Brain microvascular endothelial cell (primary cell): ENCODE data around the gene RNF207.
A peak's percentile ranks its signal among the peaks of the same experiment; 100 is the strongest.

Experiments
- DNase-seq: peaks from one replicate; pipeline ENCODE4 v3.0.0-alpha.2; 2020
- H3K27ac ChIP-seq: fragments of 250-450 bp; sonication (Bioruptor Pico); 2 replicates; pipeline ENCODE4 v1.5.1; 2020; ENCODE audit warnings: mild to moderate bottlenecking, moderate library complexity
- H3K27me3 ChIP-seq: fragments of 250-450 bp; sonication (Bioruptor Pico); replicated peaks from 2 replicates; pipeline ENCODE4 v1.5.1; 2020; ENCODE audit warnings: mild to moderate bottlenecking
- H3K36me3 ChIP-seq: fragments of 250-450 bp; sonication (Bioruptor Pico); replicated peaks from 2 replicates; pipeline ENCODE4 v1.5.1; 2020; ENCODE audit warnings: mild to moderate bottlenecking
- H3K4me3 ChIP-seq: 2 replicates; pipeline ENCODE4 v1.5.1; 2011; ENCODE audit warnings: low read depth, mild to moderate bottlenecking, control low read depth, low read length, moderate library complexity
- in situ Hi-C: cut with HindIII; loops from 2 replicates; pipeline ENCODE4 v1.10.0; 2017; ENCODE audit warnings: low sequenced_read_pairs, low pct_ligation_motif_present
- TF ChIP-seq, protein P1 (sequence below): IDR thresholded peaks from 2 replicates; pipeline ENCODE4 v1.5.1; 2011; ENCODE audit warnings: low read depth, mild to moderate bottlenecking, moderate library complexity, low read length, control low read depth, inconsistent platforms; ENCODE audit errors: missing control alignments

The RNF207 gene

DNA sequence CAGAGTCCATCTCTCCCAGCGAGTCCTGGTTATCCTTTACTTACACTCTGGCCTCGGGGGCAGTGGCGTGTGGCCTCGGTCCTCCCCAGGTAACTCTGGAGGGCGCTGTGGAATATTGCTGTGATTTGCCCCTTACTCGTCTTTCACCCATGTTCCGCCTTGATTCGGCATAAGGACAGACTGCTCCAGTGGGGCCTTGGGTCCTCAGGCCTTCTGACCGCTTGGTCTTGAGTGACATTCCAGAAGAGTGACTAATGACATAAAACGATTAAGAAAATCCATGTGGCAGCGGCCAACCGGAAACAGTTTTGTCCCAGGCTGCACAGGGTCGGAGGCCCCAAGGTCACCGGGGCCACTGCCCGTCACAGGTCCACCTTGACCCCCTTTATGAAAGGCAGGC, 18.8 kb downstream of the RNF207 start:
- peaks cover 21% of the 10 kb centered on the region for H3K36me3 ChIP-seq
- no peaks in the 10 kb centered on the region for H3K27me3 ChIP-seq
- no peak for DNase-seq
- no peak overlapping the region for H3K4me3 ChIP-seq
- in situ Hi-C loops = no loop called here
- H3K27ac ChIP-seq = no peak overlapping the region
- TF ChIP-seq, protein P1, sequence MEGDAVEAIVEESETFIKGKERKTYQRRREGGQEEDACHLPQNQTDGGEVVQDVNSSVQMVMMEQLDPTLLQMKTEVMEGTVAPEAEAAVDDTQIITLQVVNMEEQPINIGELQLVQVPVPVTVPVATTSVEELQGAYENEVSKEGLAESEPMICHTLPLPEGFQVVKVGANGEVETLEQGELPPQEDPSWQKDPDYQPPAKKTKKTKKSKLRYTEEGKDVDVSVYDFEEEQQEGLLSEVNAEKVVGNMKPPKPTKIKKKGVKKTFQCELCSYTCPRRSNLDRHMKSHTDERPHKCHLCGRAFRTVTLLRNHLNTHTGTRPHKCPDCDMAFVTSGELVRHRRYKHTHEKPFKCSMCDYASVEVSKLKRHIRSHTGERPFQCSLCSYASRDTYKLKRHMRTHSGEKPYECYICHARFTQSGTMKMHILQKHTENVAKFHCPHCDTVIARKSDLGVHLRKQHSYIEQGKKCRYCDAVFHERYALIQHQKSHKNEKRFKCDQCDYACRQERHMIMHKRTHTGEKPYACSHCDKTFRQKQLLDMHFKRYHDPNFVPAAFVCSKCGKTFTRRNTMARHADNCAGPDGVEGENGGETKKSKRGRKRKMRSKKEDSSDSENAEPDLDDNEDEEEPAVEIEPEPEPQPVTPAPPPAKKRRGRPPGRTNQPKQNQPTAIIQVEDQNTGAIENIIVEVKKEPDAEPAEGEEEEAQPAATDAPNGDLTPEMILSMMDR = no peak

DNA sequence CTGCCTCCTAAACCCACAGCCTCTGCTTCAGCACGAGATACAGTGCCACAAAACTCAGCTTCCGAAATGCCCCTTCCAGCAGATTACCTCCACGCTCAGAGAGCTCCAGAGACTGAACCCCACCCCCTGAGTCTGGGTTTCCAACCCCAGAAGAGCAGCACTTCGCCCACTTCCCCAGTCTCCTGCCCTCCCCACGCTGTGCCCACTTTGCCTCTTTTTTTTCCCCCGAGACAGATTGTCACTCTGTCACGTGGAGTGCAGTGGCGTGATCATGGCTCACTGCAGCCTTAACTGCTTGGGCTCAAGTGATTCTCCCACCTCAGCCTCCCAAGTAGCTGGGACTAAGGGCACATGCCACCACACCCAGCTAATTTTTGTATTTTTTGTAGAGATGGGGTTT, 19.7 kb downstream of the RNF207 start:
- in situ Hi-C loops = no loop called here
- peaks cover 21% of the 10 kb centered on the region for H3K36me3 ChIP-seq

DNA sequence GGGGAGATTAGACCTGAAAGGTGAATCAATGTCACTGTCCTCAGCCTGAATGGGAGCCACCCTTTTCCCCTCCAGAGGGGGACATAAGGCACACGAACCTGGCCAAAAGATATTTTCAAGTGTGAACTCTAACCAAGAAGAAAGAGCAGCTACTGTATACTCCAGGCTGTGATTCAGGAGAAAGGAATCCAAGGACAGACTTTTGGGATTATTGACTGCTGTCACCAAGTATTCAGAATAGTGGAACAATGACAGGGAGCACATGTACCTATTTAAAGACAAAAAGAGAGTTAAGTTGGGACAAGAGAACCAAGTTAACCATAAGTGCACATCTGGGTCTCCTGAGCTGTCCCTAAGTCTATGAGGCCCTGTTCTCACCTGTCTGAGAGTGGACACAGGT, 27.5 kb downstream of the RNF207 start:
- in situ Hi-C loops = no loop called here
- H3K36me3 ChIP-seq = peaks cover 16% of the 10 kb centered on the region
- no peaks in the 10 kb centered on the region for H3K27me3 ChIP-seq
- no peak overlapping the region for H3K27ac ChIP-seq
- H3K4me3 ChIP-seq = no peak overlapping the region
- DNase-seq = no peak
- TF ChIP-seq, protein P1 = no peak

More for the DNA sequence above, 19.7 kb downstream of the RNF207 start:
- Histone ChIP-seq H3K4me3 (no peak overlapping the region), H3K27ac (no peak overlapping the region), H3K27me3 (no peaks in the 10 kb centered on the region)
- TF ChIP-seq, protein P1 = no peak
- DNase-seq = no peak

DNA sequence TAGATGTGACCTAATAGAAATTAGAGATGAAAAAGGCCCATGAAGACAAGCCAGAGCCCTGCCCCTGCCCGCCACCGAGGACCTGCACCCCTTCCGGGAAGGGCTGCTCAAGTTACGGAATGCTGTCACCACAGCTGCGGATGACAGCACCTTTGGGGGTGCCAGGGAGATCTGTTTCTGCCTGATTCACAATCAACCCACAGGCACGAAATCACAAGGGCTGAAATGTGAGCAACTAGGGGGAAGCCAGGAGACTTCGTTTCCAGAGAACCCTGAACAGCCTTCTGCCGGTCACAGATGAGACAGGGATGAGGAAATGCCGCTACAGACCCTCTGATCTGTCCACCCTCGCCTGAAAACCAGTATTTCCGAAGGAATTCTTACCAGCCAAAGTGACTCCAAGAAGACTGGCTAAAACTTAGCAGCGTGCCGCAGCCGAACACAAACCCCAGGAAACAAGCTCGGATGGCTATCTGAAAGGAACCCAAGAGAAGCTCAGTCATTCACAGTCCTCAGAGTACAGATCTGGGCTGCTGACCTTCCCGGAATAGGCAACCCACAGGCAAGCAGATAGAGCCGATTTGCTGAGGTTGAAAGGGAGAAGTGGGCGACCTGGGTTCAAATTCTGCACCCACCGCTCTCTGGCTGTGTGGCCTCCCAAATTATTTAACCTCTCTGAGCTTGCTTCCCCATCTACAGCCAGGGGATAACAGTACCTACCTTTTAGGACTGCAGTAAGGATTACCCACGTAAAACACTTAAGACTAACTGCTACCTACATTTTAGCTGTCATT, 28.8 kb downstream of the RNF207 start:
- H3K4me3 ChIP-seq = peak overlapping the region; percentile 82
- TF ChIP-seq, protein P1 = no peak
- H3K27ac ChIP-seq = no peak overlapping the region
- no peaks in the 10 kb centered on the region for H3K27me3 ChIP-seq
- peaks cover 16% of the 10 kb centered on the region for H3K36me3 ChIP-seq
- no peak for DNase-seq
- in situ Hi-C loops = no loop called here

DNA sequence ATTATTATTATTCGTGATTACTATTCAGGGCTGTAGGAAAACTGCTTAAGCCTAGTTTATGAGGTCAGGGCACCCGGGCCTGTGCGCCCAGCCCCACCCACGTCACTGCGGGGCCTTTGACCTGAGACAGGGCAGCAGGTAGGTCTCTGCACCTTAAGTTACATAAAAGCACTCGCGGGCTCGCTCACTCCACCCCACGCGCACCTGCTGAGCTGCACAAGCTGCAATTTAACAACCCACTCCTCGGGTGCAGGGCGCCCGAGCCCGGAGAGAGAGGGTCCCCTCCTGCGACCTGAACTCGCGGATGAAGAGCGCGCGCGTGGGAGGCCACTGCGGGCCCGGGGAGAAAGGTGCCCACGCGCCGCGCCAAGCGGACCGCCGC, 29.4 kb downstream of the RNF207 start:
- Histone ChIP-seq H3K4me3 (peak overlapping the region; percentile 82), H3K27me3 (peaks cover 4% of the 10 kb centered on the region), H3K36me3 (peaks cover 16% of the 10 kb centered on the region), H3K27ac (no peak overlapping the region)
- TF ChIP-seq, protein P1 = no peak
- DNase-seq = no peak
- in situ Hi-C loops = no loop called here

DNA sequence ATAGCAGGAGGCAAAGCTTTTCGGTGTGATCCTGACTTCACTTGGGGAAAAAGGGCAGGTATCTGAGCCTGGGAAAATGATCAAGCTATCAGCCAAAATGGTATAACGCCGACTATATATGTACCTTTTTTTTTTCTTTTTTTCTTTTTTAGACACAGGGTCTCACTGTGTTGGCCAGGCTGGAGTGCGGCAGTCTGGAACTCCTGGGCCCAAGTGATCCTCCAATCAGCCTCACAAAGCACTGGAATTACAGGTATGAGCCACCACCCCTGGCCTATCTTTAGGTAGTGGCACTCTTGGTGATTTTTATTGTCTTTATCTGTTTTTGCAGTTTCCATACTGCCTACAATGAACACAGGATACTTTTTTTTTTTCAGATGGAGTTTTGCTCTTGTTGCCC, 31.2 kb downstream of the RNF207 start:
- Histone ChIP-seq H3K27ac (no peak overlapping the region), H3K36me3 (peaks cover 10% of the 10 kb centered on the region), H3K4me3 (no peak overlapping the region), H3K27me3 (peaks cover 20% of the 10 kb centered on the region)
- TF ChIP-seq, protein P1 = no peak
- no peak for DNase-seq
- in situ Hi-C loops = no loop called here
